H1 (cell line): ENCODE results near the gene SLC52A3. TPM values are rescaled to one million over a fixed set of nuclear protein-coding genes. Genes with fewer than 3 reads are reported as not detected.

ENCODE experiments used
- CTCF ChIA-PET: fragments of 300-600 bp; sonication (Branson Sonifier 250); formaldehyde crosslinking; loops from one replicate; lab custom pipeline; 2021; ENCODE audit not compliant: partially characterized antibody; lab: Charles Lee
- POLR2A ChIA-PET: fragments of 300-600 bp; sonication (Branson Sonifier 250); formaldehyde crosslinking; loops from one replicate; lab custom pipeline; 2021; ENCODE audit warnings: inconsistent platforms; ENCODE audit not compliant: partially characterized antibody; lab: Charles Lee
- DNase-seq, 2 experiments: peaks; one replicate each; pipeline versions ENCODE4 v3.0.0 to v3.0.0-alpha.2; 2010 to 2022; ENCODE audit warnings: low spot score in 2 of 2, low read depth in 1 of 2, mixed read lengths in 1 of 2
- FAIRE-seq: peaks from 2 replicates; lab custom pipeline; 2011; peaks lifted over from hg19 to GRCh38; lab: Jason Lieb, UNC
- H2AFZ ChIP-seq: 2 replicates; pipeline ENCODE4 v1.8.1; 2012; ENCODE audit warnings: low read length, inconsistent platforms
- H2AK5ac ChIP-seq: 2 replicates; pipeline ENCODE4 v1.6.1; 2013; ENCODE audit warnings: low read depth, low read length
- H2BK120ac ChIP-seq: replicated peaks from 2 replicates; pipeline ENCODE3; 2013; ENCODE audit warnings: low read depth, low read length, inconsistent platforms
- H2BK12ac ChIP-seq: 2 replicates; pipeline ENCODE4 v1.6.1; 2013; ENCODE audit warnings: low read depth, low read length
- H2BK15ac ChIP-seq: 2 replicates; pipeline ENCODE4 v1.6.1; 2013; ENCODE audit warnings: low read length
- H2BK20ac ChIP-seq: 2 replicates; pipeline ENCODE4 v1.6.1; 2013; ENCODE audit warnings: low read length
- H2BK5ac ChIP-seq: 2 replicates; pipeline ENCODE4 v1.6.1; 2013; ENCODE audit warnings: low read depth, low read length
- H3K14ac ChIP-seq: 2 replicates; pipeline ENCODE4 v1.6.1; 2013; ENCODE audit warnings: inconsistent platforms; ENCODE audit not compliant: insufficient read length
- H3K18ac ChIP-seq: 2 replicates; pipeline ENCODE4 v1.6.1; 2013; ENCODE audit warnings: low read length; ENCODE audit errors: extremely low read depth
- H3K23ac ChIP-seq: 2 replicates; pipeline ENCODE4 v1.6.1; 2013; ENCODE audit warnings: inconsistent platforms; ENCODE audit not compliant: insufficient read length
- H3K23me2 ChIP-seq: 2 replicates; pipeline ENCODE4 v1.6.1; 2013; ENCODE audit warnings: low read depth, low read length
- H3K27ac ChIP-seq: 2 replicates; pipeline ENCODE4 v1.6.1; 2011; ENCODE audit warnings: low read depth, low read length, inconsistent platforms
- H3K27me3 ChIP-seq, 4 experiments: replicated peaks in 1 of 4; 1 replicate in 1 of 4; 2 replicates in 3 of 4; pipeline versions ENCODE4 v1.6.1 to v1.8.1; 2011 to 2013; ENCODE audit warnings: low read length in 3 of 4, mild to moderate bottlenecking in 3 of 4, inconsistent platforms in 2 of 4, mixed read lengths in 2 of 4, moderate library complexity in 1 of 4; ENCODE audit not compliant: control insufficient read depth in 3 of 4, insufficient read depth in 3 of 4; ENCODE audit errors: extremely low read depth in 1 of 4
- H3K36me3 ChIP-seq, 4 experiments: 2 replicates each; pipeline versions ENCODE4 v1.6.1 to v1.8.1; 2011 to 2013; ENCODE audit warnings: mild to moderate bottlenecking in 4 of 4, low read length in 3 of 4, moderate library complexity in 2 of 4, control low read depth in 1 of 4, inconsistent platforms in 1 of 4; ENCODE audit not compliant: insufficient read depth in 4 of 4, control insufficient read depth in 2 of 4
- H3K4ac ChIP-seq: replicated peaks from 2 replicates; pipeline ENCODE3; 2013; ENCODE audit warnings: low read length, low read depth, mixed read lengths, inconsistent platforms; ENCODE audit not compliant: insufficient read length
- H3K4me1 ChIP-seq, 4 experiments: replicated peaks in 1 of 4; 1 replicate in 1 of 4; 2 replicates in 3 of 4; pipeline versions ENCODE4 v1.6.1 to v1.8.1; 2011 to 2013; ENCODE audit warnings: low read length in 3 of 4, inconsistent platforms in 2 of 4, mixed read lengths in 1 of 4; ENCODE audit not compliant: insufficient read depth in 4 of 4, control insufficient read depth in 3 of 4
- H3K4me2 ChIP-seq, 2 experiments: 2 replicates each; pipeline versions ENCODE4 v1.6.1 to v1.8.1; 2011 to 2013; ENCODE audit warnings: low read depth in 2 of 2, low read length in 2 of 2, control low read depth in 1 of 2, inconsistent platforms in 1 of 2, mild to moderate bottlenecking in 1 of 2; ENCODE audit not compliant: insufficient read depth in 1 of 2
- H3K4me3 ChIP-seq, 4 experiments: fragments of 200-600, 300-600 bp in 1 of 4; sonication (generic), shearing (Covaris generic), sonication (Bioruptor Twin) in 1 of 4; 2 replicates each; pipeline versions ENCODE4 v1.5.1 to v1.8.1; 2011 to 2016; ENCODE audit warnings: low read length in 4 of 4, low read depth in 3 of 4, control low read depth in 2 of 4, inconsistent platforms in 2 of 4, mild to moderate bottlenecking in 2 of 4, mixed read lengths in 1 of 4, moderate library complexity in 1 of 4; ENCODE audit not compliant: insufficient read depth in 2 of 4; ENCODE audit errors: extremely low read depth in 1 of 4
- H3K56ac ChIP-seq: replicated peaks from 2 replicates; pipeline ENCODE3; 2013; ENCODE audit warnings: low read depth, mild to moderate bottlenecking, mixed read lengths, low read length, inconsistent platforms; ENCODE audit not compliant: insufficient read length
- H3K79me1 ChIP-seq: 2 replicates; pipeline ENCODE4 v1.6.1; 2013; ENCODE audit warnings: low read depth, low read length, control low read depth
- H3K79me2 ChIP-seq, 2 experiments: 2 replicates each; pipeline versions ENCODE4 v1.6.1 to v1.8.1; 2012 to 2013; ENCODE audit warnings: low read length in 2 of 2, mild to moderate bottlenecking in 2 of 2, inconsistent platforms in 1 of 2; ENCODE audit not compliant: insufficient read depth in 2 of 2, control insufficient read depth in 1 of 2
- H3K9ac ChIP-seq, 4 experiments: replicated peaks in 1 of 4; 1 replicate in 1 of 4; 2 replicates in 3 of 4; pipeline versions ENCODE4 v1.6.1 to v1.8.1; 2011 to 2013; ENCODE audit warnings: low read depth in 3 of 4, low read length in 3 of 4, control low read depth in 2 of 4, mild to moderate bottlenecking in 2 of 4, moderate library complexity in 2 of 4, inconsistent platforms in 1 of 4; ENCODE audit errors: extremely low read depth in 1 of 4
- H3K9me3 ChIP-seq, 2 experiments: 2 replicates each; pipeline versions ENCODE4 v1.6.1 to v1.8.1; 2012 to 2013; ENCODE audit warnings: mild to moderate bottlenecking in 2 of 2, moderate library complexity in 2 of 2, control low read depth in 1 of 2, inconsistent platforms in 1 of 2, low read depth in 1 of 2, low read length in 1 of 2, mixed read lengths in 1 of 2; ENCODE audit not compliant: insufficient read depth in 2 of 2
- H4K20me1 ChIP-seq, 2 experiments: replicated peaks in 1 of 2; 2 replicates each; pipeline versions ENCODE3 to v1.8.1; 2011 to 2013; ENCODE audit warnings: inconsistent platforms in 2 of 2, low read length in 2 of 2, mild to moderate bottlenecking in 1 of 2; ENCODE audit not compliant: insufficient read depth in 2 of 2, control insufficient read depth in 1 of 2
- H4K5ac ChIP-seq: 2 replicates; pipeline ENCODE4 v1.6.1; 2013; ENCODE audit warnings: low read length, low read depth, mixed read lengths, inconsistent platforms; ENCODE audit not compliant: insufficient read length
- H4K8ac ChIP-seq: 2 replicates; pipeline ENCODE4 v1.8.0; 2013; ENCODE audit warnings: mild to moderate bottlenecking, moderate library complexity, low read length, inconsistent platforms; ENCODE audit not compliant: insufficient read depth; ENCODE audit errors: extremely low read depth
- H4K91ac ChIP-seq: replicated peaks from 2 replicates; pipeline ENCODE3; 2013; ENCODE audit warnings: low read length, mixed read lengths, inconsistent platforms; ENCODE audit not compliant: insufficient read length
- CBX8 ChIP-seq: fragments of 300-800, 300-1000 bp; sonication (generic); IDR thresholded peaks from 2 replicates; pipeline ENCODE4 v1.7.1; 2016; ENCODE audit warnings: low read depth, low read length, borderline replicate concordance
- CHD2 ChIP-seq: IDR thresholded peaks from 2 replicates; pipeline ENCODE4 v1.6.1; 2012; ENCODE audit warnings: low read length, improper control_type of control experiment
- FOSL1 ChIP-seq: IDR thresholded peaks from 2 replicates; pipeline ENCODE4 v1.6.1; 2011; ENCODE audit warnings: mild to moderate bottlenecking, low read depth, low read length, moderate library complexity; ENCODE audit not compliant: insufficient read depth
- HDAC2 ChIP-seq, 2 experiments: fragments of 300-600 bp in 1 of 2; sonication (generic) in 1 of 2; IDR thresholded peaks; 2 replicates each; pipeline ENCODE4 v1.6.1; 2011 to 2012; ENCODE audit warnings: low read depth in 2 of 2, low read length in 2 of 2, mild to moderate bottlenecking in 2 of 2, moderate library complexity in 2 of 2, borderline replicate concordance in 1 of 2, inconsistent platforms in 1 of 2
- KDM4A ChIP-seq: IDR thresholded peaks from one replicate; pipeline ENCODE4 v1.7.1; 2012; ENCODE audit warnings: low read depth, mild to moderate bottlenecking, moderate library complexity, low read length, inconsistent platforms; ENCODE audit not compliant: severe bottlenecking
- POLR2AphosphoS5 ChIP-seq: IDR thresholded peaks from 2 replicates; pipeline ENCODE4 v1.6.1; 2011; ENCODE audit warnings: low read depth, low read length
- RXRA ChIP-seq: IDR thresholded peaks from 2 replicates; pipeline ENCODE4 v1.6.1; 2011; ENCODE audit warnings: low read depth, mild to moderate bottlenecking, low read length, moderate library complexity; ENCODE audit not compliant: insufficient read depth
- SIN3A ChIP-seq, 2 experiments: IDR thresholded peaks in 1 of 2; conservative IDR thresholded peaks in 1 of 2; 2 replicates each; pipeline ENCODE4 v1.6.1; 2011 to 2012; ENCODE audit warnings: low read length in 2 of 2, improper control_type of control experiment in 1 of 2, low read depth in 1 of 2, mild to moderate bottlenecking in 1 of 2
- SP4 ChIP-seq: IDR thresholded peaks from 2 replicates; pipeline ENCODE4 v1.6.1; 2012; ENCODE audit warnings: low read length, inconsistent platforms
- SUZ12 ChIP-seq: fragments of 200-600 bp; sonication (generic); IDR thresholded peaks from 2 replicates; pipeline ENCODE4 v1.6.1; 2012; ENCODE audit warnings: mild to moderate bottlenecking, inconsistent platforms, low read length, moderate library complexity, mixed read lengths
- YY1 ChIP-seq: IDR thresholded peaks from 2 replicates; pipeline ENCODE4 v1.6.1; 2011; ENCODE audit warnings: low read depth, mild to moderate bottlenecking, low read length
- WGBS, 2 experiments: shearing (Covaris generic) in 1 of 2; methylation state at CpG; one replicate each; pipeline versions ENCODE4 v1.1.6 to v1.1.7; 2013 to 2015; ENCODE audit warnings: low lambda C conversion rate in 2 of 2, mixed read lengths in 2 of 2, inconsistent platforms in 1 of 2, low coverage in 1 of 2, missing lambda C conversion rate in 1 of 2; ENCODE audit not compliant: insufficient replicate concordance in 2 of 2, insufficient coverage in 1 of 2, insufficient read length in 1 of 2; ENCODE audit errors: extremely low coverage in 1 of 2, missing lambda C conversion rate in 1 of 2; 5-methylcytosine and 5-hydroxymethylcytosine counted together
- polyA plus RNA-seq, 7 experiments: library from polyadenylated mRNA; depleted of rRNA in 3 of 7; stranded (reverse) in 5 of 7; unstranded in 2 of 7; fragments of >200 nt in 5 of 7; fragments of 200-250 nt in 2 of 7; gene quantifications; 1 replicate in 5 of 7; 2 replicates in 1 of 7; 4 replicates in 1 of 7; pipeline versions ENCODE4 v1.2.1 to v1.2.3, GENCODE V29; 2011 to 2013; ENCODE audit warnings: missing spikeins in 2 of 7, mixed read lengths in 2 of 7
- total RNA-seq: library from RNA; stranded (reverse); fragmentation: NEBNext Ultra II Directional; extraction: Animal tissue kit (Norgen Biotek cat#: 25700); gene quantifications from 2 replicates; pipeline ENCODE4 v1.2.1, GENCODE V29; 2021
- TF ChIP-seq, protein P1 (sequence below): IDR thresholded peaks from 2 replicates; pipeline ENCODE4 v1.6.1; 2011; ENCODE audit warnings: low read length, improper control_type of control experiment
- TF ChIP-seq, protein P2 (sequence below): IDR thresholded peaks from 2 replicates; pipeline ENCODE4 v1.6.1; 2012; ENCODE audit warnings: inconsistent platforms

Gene SLC52A3
- total and polyA plus RNA-seq, 2 of the 8 experiments (the other 6 are each of a cell fraction or from before 2014, with no cell fraction given): 2.3 to 4.2 TPM

DNA sequence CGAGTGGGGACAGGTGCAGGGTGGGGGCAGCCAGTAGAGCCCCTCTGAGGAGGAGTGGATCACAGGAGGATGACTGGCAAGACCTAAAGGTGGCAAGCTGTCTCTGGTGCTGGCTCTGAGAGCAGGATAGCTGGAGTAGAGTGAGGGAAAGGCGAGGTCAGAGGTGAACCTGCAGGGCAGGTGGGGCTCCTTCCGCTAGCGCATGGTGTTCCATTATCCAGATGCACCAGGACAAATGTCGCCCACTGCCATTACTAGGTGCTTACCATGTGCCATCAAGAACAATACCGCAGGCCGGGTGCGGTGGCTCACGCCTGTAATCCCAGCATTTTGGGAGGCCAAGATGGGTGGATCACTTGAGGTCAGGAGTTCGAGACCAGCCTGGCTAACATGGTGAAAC lies 46.9 kb upstream of the SLC52A3 start:
- Histone ChIP-seq H2BK5ac (no peak overlapping the region), H4K91ac (no peak overlapping the region), H2AFZ (no peak overlapping the region), H3K9ac (no peak overlapping the region), H3K4me2 (no peak overlapping the region), H3K36me3 (no peaks in the 10 kb centered on the region), H3K79me1 (no peaks in the 10 kb centered on the region), H3K4me3 (no peak overlapping the region), H3K9me3 (no peaks in the 10 kb centered on the region), H4K20me1 (no peaks in the 10 kb centered on the region), H2BK15ac (no peak overlapping the region), H3K27ac (no peak overlapping the region), H4K8ac (no peak overlapping the region; the same call in 1 of the 2 replicates), H2BK20ac (no peak overlapping the region), H2AK5ac (no peak overlapping the region), H3K4ac (no peak overlapping the region), H3K56ac (no peak overlapping the region), H3K23ac (no peak overlapping the region), H3K18ac (no peak overlapping the region), H3K14ac (no peak overlapping the region), H2BK120ac (no peak overlapping the region), H2BK12ac (no peak overlapping the region), H3K79me2 (no peaks in the 10 kb centered on the region), H3K23me2 (no peaks in the 10 kb centered on the region), H3K27me3 (no peaks in the 10 kb centered on the region), H4K5ac (no peak overlapping the region), H3K4me1 (no peaks in the 10 kb centered on the region; a peak in 2 of 7 replicates)
- ChIA-PET CTCF (interaction anchor here (0.6 to 10.2 kb wide), 39 partner anchors 8 to 1194 kb away, joined by 3 to 153 read pairs (median 4); no protein-coding TSS in a partner anchor), POLR2A (no interaction called here)
- DNase-seq: no peak
- WGBS, 2 experiments: 91% methylated on average over 10 of the region's 10 CpGs; no CpG with 5 or more reads in 1 of the 2 experiments
- FAIRE-seq: no peak
- TF ChIP-seq RXRA (no peak), YY1 (no peak), FOSL1 (no peak), CHD2 (no peak), SIN3A (conservative IDR thresholded peaks at IDR 0.05 in 1 of 2, IDR thresholded peaks at IDR 0.05 in 1 of 2; ENCODE audit: low read depth in 1 of 2, low read length in 2 of 2) (no peak), SP4 (no peak), KDM4A (no peak), SUZ12 (no peak), CBX8 (no peak), HDAC2 (IDR thresholded peaks at IDR 0.05; ENCODE audit: borderline replicate concordance in 1 of 2, low read depth in 2 of 2, low read length in 2 of 2) (no peak), POLR2AphosphoS5 (no peak)
- TF ChIP-seq, protein P1, sequence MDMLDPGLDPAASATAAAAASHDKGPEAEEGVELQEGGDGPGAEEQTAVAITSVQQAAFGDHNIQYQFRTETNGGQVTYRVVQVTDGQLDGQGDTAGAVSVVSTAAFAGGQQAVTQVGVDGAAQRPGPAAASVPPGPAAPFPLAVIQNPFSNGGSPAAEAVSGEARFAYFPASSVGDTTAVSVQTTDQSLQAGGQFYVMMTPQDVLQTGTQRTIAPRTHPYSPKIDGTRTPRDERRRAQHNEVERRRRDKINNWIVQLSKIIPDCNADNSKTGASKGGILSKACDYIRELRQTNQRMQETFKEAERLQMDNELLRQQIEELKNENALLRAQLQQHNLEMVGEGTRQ: no peak
- TF ChIP-seq, protein P2, sequence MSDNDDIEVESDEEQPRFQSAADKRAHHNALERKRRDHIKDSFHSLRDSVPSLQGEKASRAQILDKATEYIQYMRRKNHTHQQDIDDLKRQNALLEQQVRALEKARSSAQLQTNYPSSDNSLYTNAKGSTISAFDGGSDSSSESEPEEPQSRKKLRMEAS: no peak
